Esophagus squamous epithelium (tissue), 5 donors: ENCODE data around the gene EPHX1. TPM values are rescaled to one million over a fixed set of nuclear protein-coding genes. Genes with fewer than 3 reads are reported as not detected.

Experiments
- DNase-seq: peaks from one replicate; lab custom pipeline; 2025; lab: John Stamatoyannopoulos, UW
- H3K27ac ChIP-seq, 4 donors: fragments of 200-600 bp; sonication (generic); one replicate each; pipeline ENCODE4 v1.5.1; 2016 to 2019; ENCODE audit warnings: mild to moderate bottlenecking in 1 of 4
- H3K27me3 ChIP-seq, 4 donors: fragments of 200-600 bp; sonication (generic); 1 replicate in 3 of 4; 2 replicates in 1 of 4; pipeline versions ENCODE4 v1.5.1 to v1.6.0; 2017 to 2021; ENCODE audit warnings: antibody characterized with exemption in 1 of 4
- H3K36me3 ChIP-seq, 3 donors: fragments of 200-600 bp; sonication (generic); one replicate each; pipeline ENCODE4 v1.5.1; 2016 to 2019
- H3K4me1 ChIP-seq, 3 donors: fragments of 200-600 bp; sonication (generic); one replicate each; pipeline ENCODE4 v1.5.1; 2017 to 2019
- H3K4me3 ChIP-seq, 4 donors: fragments of 200-600 bp; sonication (generic); 1 replicate in 3 of 4; 2 replicates in 1 of 4; pipeline ENCODE4 v1.5.1; 2016 to 2019; ENCODE audit warnings: mild to moderate bottlenecking in 2 of 4, moderate library complexity in 1 of 4
- H3K9me3 ChIP-seq, 3 donors: fragments of 200-600 bp; sonication (generic); one replicate each; pipeline ENCODE4 v1.5.1; 2016 to 2019
- CTCF ChIP-seq, 6 experiments: fragments of 450-650 bp in 4 of 6; fragments of 200-600 bp in 2 of 6; sonication (generic) in 2 of 6; IDR thresholded peaks; one replicate each; pipeline ENCODE4 v1.5.1; 2016 to 2019; ENCODE audit warnings: antibody characterized with exemption in 6 of 6, mild to moderate bottlenecking in 4 of 6, moderate library complexity in 4 of 6
- POLR2A ChIP-seq, 4 donors: fragments of 450-650 bp; IDR thresholded peaks; one replicate each; pipeline ENCODE4 v1.6.1; 2017; ENCODE audit warnings: antibody characterized with exemption in 4 of 4, mild to moderate bottlenecking in 4 of 4, moderate library complexity in 3 of 4
- WGBS, 2 donors: methylation state at CpG; one replicate each; pipeline ENCODE4 v1.1.5; 2018; 5-methylcytosine and 5-hydroxymethylcytosine counted together
- intact Hi-C: fragments of 100-400 bp; cut with DNase I; formaldehyde crosslinking; loops from one replicate; pipeline ENCODE4 v1.15.0; 2022
- total RNA-seq, 4 donors: library from RNA; depleted of rRNA; stranded (reverse); fragments of >200 nt; gene quantifications; one replicate each; pipeline ENCODE4 v1.1.0, GENCODE V29; 2016
- donor health status: DM: yes; HTN: yes; CAD: no.

EPHX1 gene
- total RNA-seq, 4 donors from 2014 or later, result 78.7 to 237 (median 151) TPM

- intact Hi-C loops, result loop anchor here (5.0 to 10.0 kb wide), 4 partner anchors 72 to 295 kb away; partner anchors contain the start of gene ENAH
- WGBS, 2 donors, result 9 to 16% methylated on average over 5 of the region's 5 CpGs
- no peak for DNase-seq
- Histone ChIP-seq H3K9me3 (no peaks in the 10 kb centered on the region), H3K27ac (peak overlapping the region; percentile 54 to 77 (median 66)), H3K36me3 (no peaks in the 10 kb centered on the region), H3K4me3 (no peak overlapping the region), H3K4me1 (peaks cover 24 to 68% (median 39%) of the 10 kb centered on the region in 3 donors), H3K27me3 (no peaks in the 10 kb centered on the region)
- no peak for TF ChIP-seq POLR2A (IDR thresholded peaks at IDR 0.05)
- TF ChIP-seq CTCF (IDR thresholded peaks at IDR 0.05), result peak; percentile 28 to 90 (median 75)
Measured at GRCh38 chr1:225772323-225772768, 37.6 kb upstream of the EPHX1 start.

- Histone ChIP-seq H3K27me3 (no peaks in the 10 kb centered on the region), H3K36me3 (no peaks in the 10 kb centered on the region), H3K4me3 (no peak overlapping the region), H3K27ac (peak overlapping the region; percentile 54 to 77 (median 66)), H3K9me3 (no peaks in the 10 kb centered on the region), H3K4me1 (peaks cover 19 to 63% (median 34%) of the 10 kb centered on the region in 3 donors)
- WGBS, 2 donors, result 34 to 43% methylated on average over 4 of the region's 4 CpGs
- TF ChIP-seq CTCF (IDR thresholded peaks at IDR 0.05), result peak in 1 of 6 experiments; percentile 2
- no peak for TF ChIP-seq POLR2A (IDR thresholded peaks at IDR 0.05)
- DNase-seq, result no peak
- intact Hi-C loops, result loop anchor here (5.0 to 10.0 kb wide), 4 partner anchors 72 to 296 kb away; partner anchors contain the start of gene ENAH
Measured at GRCh38 chr1:225772848-225773247, 37.1 kb upstream of the EPHX1 start.

GRCh38 chr1:225774281-225775147, 35.4 kb upstream of the EPHX1 start:
- WGBS, 2 donors, result 54 to 60% methylated on average over 3 of the region's 3 CpGs
- Histone ChIP-seq H3K4me1 (peaks cover 18 to 58% (median 27%) of the 10 kb centered on the region in 3 donors), H3K27me3 (no peaks in the 10 kb centered on the region), H3K4me3 (no peak overlapping the region), H3K36me3 (no peaks in the 10 kb centered on the region), H3K27ac (peak overlapping the region in 1 of 4 donors; percentile 66), H3K9me3 (no peaks in the 10 kb centered on the region)
- intact Hi-C loops, result loop anchor here (5.0 to 10.0 kb wide), 4 partner anchors 70 to 297 kb away; partner anchors contain the start of gene ENAH
- no peak for DNase-seq
- TF ChIP-seq POLR2A (IDR thresholded peaks at IDR 0.05), result no peak
- no peak for TF ChIP-seq CTCF (IDR thresholded peaks at IDR 0.05)

GRCh38 chr1:225776294-225776693, 33.6 kb upstream of the EPHX1 start:
- intact Hi-C loops, result loop anchor here (10.0 kb wide), 3 partner anchors 69 to 199 kb away; partner anchors contain the start of gene ENAH
- Histone ChIP-seq H3K9me3 (no peaks in the 10 kb centered on the region), H3K4me1 (peaks cover 18 to 65% (median 42%) of the 10 kb centered on the region in 3 donors), H3K27me3 (no peaks in the 10 kb centered on the region), H3K27ac (no peak overlapping the region), H3K36me3 (no peaks in the 10 kb centered on the region), H3K4me3 (no peak overlapping the region)
- WGBS, 2 donors, result 86 to 93% methylated on average over 4 of the region's 4 CpGs
- DNase-seq, result no peak
- no peak for TF ChIP-seq POLR2A (IDR thresholded peaks at IDR 0.05)
- TF ChIP-seq CTCF (IDR thresholded peaks at IDR 0.05), result no peak
